ENCODE measurements around the gene ZNF791. TPM values are rescaled to one million over a fixed set of nuclear protein-coding genes. Genes with fewer than 3 reads are reported as not detected.

ZNF791 gene
- total RNA-seq, 1 donor from 2014 or later: 29.0 TPM

- peaks cover 40% of the 10 kb centered on the region for H3K36me3 Mint-ChIP-seq (ENCODE audit: low read depth)
- intact Hi-C loops (cut with micrococcal nuclease): loop anchor here (5.0 kb wide), 2 partner anchors 222 to 502 kb away; partner anchors contain the start of genes ZNF136 and ZNF443
- peak overlapping the region; percentile 98 for H3K27ac Mint-ChIP-seq
- H3K4me1 Mint-ChIP-seq (ENCODE audit: low read depth): peaks cover 47% of the 10 kb centered on the region
- no peaks in the 10 kb centered on the region for H3K9me3 Mint-ChIP-seq
- no peak for DNase-seq (ENCODE audit: low spot score)
- peak overlapping the region; percentile 95 for H3K4me3 Mint-ChIP-seq
- no peaks in the 10 kb centered on the region for H3K27me3 Mint-ChIP-seq (ENCODE audit: insufficient read depth)
These were observed 53.9 kb downstream of the ZNF791 start for GRCh38 chr19:12664406-12665280.

GRCh38 chr19:12665281-12665573, 54.5 kb downstream of the ZNF791 start:
- Mint-ChIP-seq H3K36me3 (ENCODE audit: low read depth) (peaks cover 36% of the 10 kb centered on the region), H3K9me3 (no peaks in the 10 kb centered on the region), H3K27me3 (ENCODE audit: insufficient read depth) (no peaks in the 10 kb centered on the region), H3K4me1 (ENCODE audit: low read depth) (peaks cover 47% of the 10 kb centered on the region), H3K4me3 (peak overlapping the region; percentile 95), H3K27ac (peak overlapping the region; percentile 98)
- intact Hi-C loops (cut with micrococcal nuclease): loop anchor here (5.0 kb wide), 2 partner anchors 223 to 503 kb away; partner anchors contain the start of genes ZNF136 and ZNF443
- DNase-seq (ENCODE audit: low spot score): peak; percentile 47

GRCh38 chr19:12665671-12666264, 55.0 kb downstream of the ZNF791 start:
- Mint-ChIP-seq H3K4me3 (peak overlapping the region; percentile 95), H3K4me1 (ENCODE audit: low read depth) (peaks cover 47% of the 10 kb centered on the region), H3K27me3 (ENCODE audit: insufficient read depth) (no peaks in the 10 kb centered on the region), H3K36me3 (ENCODE audit: low read depth) (peaks cover 35% of the 10 kb centered on the region), H3K9me3 (no peaks in the 10 kb centered on the region), H3K27ac (peak overlapping the region; percentile 98)
- no peak for DNase-seq (ENCODE audit: low spot score)
- intact Hi-C loops (cut with micrococcal nuclease): loop anchor here (1.0 to 5.0 kb wide), 6 partner anchors 18 to 503 kb away; partner anchors contain the start of genes ZNF136 and ZNF443

- peaks cover 47% of the 10 kb centered on the region for H3K4me1 Mint-ChIP-seq (ENCODE audit: low read depth)
- H3K27ac Mint-ChIP-seq: peak within 1 kb of the TSS; percentile 98
- peak; percentile 77 for DNase-seq (ENCODE audit: low spot score)
- H3K27me3 Mint-ChIP-seq (ENCODE audit: insufficient read depth): no peaks in the 10 kb centered on the region
- intact Hi-C loops (cut with micrococcal nuclease): loop anchor here (1.0 to 5.0 kb wide), 6 partner anchors 19 to 504 kb away; partner anchors contain the start of genes ZNF136 and ZNF443
- H3K9me3 Mint-ChIP-seq: no peaks in the 10 kb centered on the region
- H3K36me3 Mint-ChIP-seq (ENCODE audit: low read depth): peaks cover 31% of the 10 kb centered on the region
- peak within 1 kb of the TSS; percentile 95 for H3K4me3 Mint-ChIP-seq
These were observed 55.7 kb downstream of the ZNF791 start, which contains the start of the genes MAN2B1 and WDR83 for GRCh38 chr19:12666265-12667048. Gene MAN2B1, minus strand, starts transcription at chr19:12666742. Its CDS starts 41 bp downstream, at chr19:12666701. Gene WDR83, plus strand, starts transcription at chr19:12666807. Its CDS starts 2,984 bp downstream, at chr19:12669791.

- Mint-ChIP-seq H3K27ac (peak overlapping the region; percentile 99), H3K9me3 (no peaks in the 10 kb centered on the region), H3K27me3 (ENCODE audit: insufficient read depth) (no peaks in the 10 kb centered on the region), H3K4me1 (ENCODE audit: low read depth) (peaks cover 55% of the 10 kb centered on the region), H3K36me3 (ENCODE audit: low read depth) (peaks cover 33% of the 10 kb centered on the region), H3K4me3 (peak overlapping the region; percentile 95)
- no peak for DNase-seq (ENCODE audit: low spot score)
- intact Hi-C loops (cut with micrococcal nuclease): loop anchor here (5.0 kb wide), 2 partner anchors 226 to 506 kb away; partner anchors contain the start of genes ZNF136 and ZNF443
These were observed 57.1 kb downstream of the ZNF791 start for GRCh38 chr19:12667731-12668302.

GRCh38 chr19:12668346-12668745, 57.6 kb downstream of the ZNF791 start:
- Mint-ChIP-seq H3K4me1 (ENCODE audit: low read depth) (peaks cover 55% of the 10 kb centered on the region), H3K4me3 (peak overlapping the region; percentile 95), H3K36me3 (ENCODE audit: low read depth) (peaks cover 28% of the 10 kb centered on the region), H3K27me3 (ENCODE audit: insufficient read depth) (no peaks in the 10 kb centered on the region), H3K9me3 (no peaks in the 10 kb centered on the region), H3K27ac (peak overlapping the region; percentile 99)
- no peak for DNase-seq (ENCODE audit: low spot score)
- intact Hi-C loops (cut with micrococcal nuclease): loop anchor here (5.0 kb wide), 2 partner anchors 226 to 506 kb away; partner anchors contain the start of genes ZNF136 and ZNF443

- Mint-ChIP-seq H3K27me3 (ENCODE audit: insufficient read depth) (no peaks in the 10 kb centered on the region), H3K4me3 (peak overlapping the region; percentile 95), H3K4me1 (ENCODE audit: low read depth) (peaks cover 55% of the 10 kb centered on the region), H3K9me3 (no peaks in the 10 kb centered on the region), H3K27ac (peak overlapping the region; percentile 99), H3K36me3 (ENCODE audit: low read depth) (peaks cover 25% of the 10 kb centered on the region)
- DNase-seq (ENCODE audit: low spot score): peak; percentile 63
- intact Hi-C loops (cut with micrococcal nuclease): loop anchor here (1.0 to 5.0 kb wide), 8 partner anchors 12 to 507 kb away; partner anchors contain the start of genes DHPS, FBXW9, ZNF136 and ZNF443
These were observed 58.2 kb downstream of the ZNF791 start for GRCh38 chr19:12668932-12669269.

- Mint-ChIP-seq H3K27me3 (ENCODE audit: insufficient read depth) (no peaks in the 10 kb centered on the region), H3K4me1 (ENCODE audit: low read depth) (peaks cover 51% of the 10 kb centered on the region), H3K36me3 (ENCODE audit: low read depth) (peaks cover 25% of the 10 kb centered on the region), H3K27ac (peak overlapping the region; percentile 99), H3K9me3 (no peaks in the 10 kb centered on the region), H3K4me3 (peak overlapping the region; percentile 95)
- DNase-seq (ENCODE audit: low spot score): peak; percentile 65
- intact Hi-C loops (cut with micrococcal nuclease): loop anchor here (1.0 to 5.0 kb wide), 9 partner anchors 12 to 507 kb away; partner anchors contain the start of genes DHPS, FBXW9, ZNF136 and ZNF443
These were observed 58.8 kb downstream of the ZNF791 start for GRCh38 chr19:12669270-12670158.

- Mint-ChIP-seq H3K4me3 (peak overlapping the region; percentile 95), H3K27me3 (ENCODE audit: insufficient read depth) (no peaks in the 10 kb centered on the region), H3K9me3 (no peaks in the 10 kb centered on the region), H3K27ac (peak overlapping the region; percentile 99), H3K36me3 (ENCODE audit: low read depth) (peaks cover 25% of the 10 kb centered on the region), H3K4me1 (ENCODE audit: low read depth) (peaks cover 44% of the 10 kb centered on the region)
- intact Hi-C loops (cut with micrococcal nuclease): loop anchor here (5.0 kb wide), 1 partner anchor 468 kb away; no protein-coding TSS in a partner anchor
- DNase-seq (ENCODE audit: low spot score): no peak
These were observed 59.6 kb downstream of the ZNF791 start for GRCh38 chr19:12670159-12670928.

- H3K27ac Mint-ChIP-seq: no peak overlapping the region
- no peak for DNase-seq (ENCODE audit: low spot score)
- intact Hi-C loops (cut with micrococcal nuclease): loop anchor here (1.0 to 5.0 kb wide), 3 partner anchors 32 to 470 kb away; no protein-coding TSS in a partner anchor
- H3K4me3 Mint-ChIP-seq: no peak overlapping the region
- H3K27me3 Mint-ChIP-seq (ENCODE audit: insufficient read depth): no peaks in the 10 kb centered on the region
- no peaks in the 10 kb centered on the region for H3K9me3 Mint-ChIP-seq
- peaks cover 34% of the 10 kb centered on the region for H3K4me1 Mint-ChIP-seq (ENCODE audit: low read depth)
- H3K36me3 Mint-ChIP-seq (ENCODE audit: low read depth): peaks cover 33% of the 10 kb centered on the region
These were observed 62.0 kb downstream of the ZNF791 start for GRCh38 chr19:12672744-12673143.

- Mint-ChIP-seq H3K9me3 (no peaks in the 10 kb centered on the region), H3K27ac (no peak overlapping the region), H3K4me3 (no peak overlapping the region), H3K4me1 (ENCODE audit: low read depth) (peaks cover 20% of the 10 kb centered on the region), H3K36me3 (ENCODE audit: low read depth) (peaks cover 39% of the 10 kb centered on the region), H3K27me3 (ENCODE audit: insufficient read depth) (no peaks in the 10 kb centered on the region)
- intact Hi-C loops (cut with micrococcal nuclease): no loop called here
- no peak for DNase-seq (ENCODE audit: low spot score)
These were observed 64.7 kb downstream of the ZNF791 start for GRCh38 chr19:12675399-12675798.
